GM04503 (cell line): ENCODE measurements around the gene HHAT.
"Not testable (repeated sequence)": the region's sequence is repeated elsewhere in the genome, so short reads cannot be mapped to it uniquely, and the experiment has no call there.

ENCODE experiments used
- DNase-seq: peaks from one replicate; pipeline ENCODE4 v3.0.0-alpha.2; 2012; ENCODE audit warnings: low read depth

The HHAT gene

DNA sequence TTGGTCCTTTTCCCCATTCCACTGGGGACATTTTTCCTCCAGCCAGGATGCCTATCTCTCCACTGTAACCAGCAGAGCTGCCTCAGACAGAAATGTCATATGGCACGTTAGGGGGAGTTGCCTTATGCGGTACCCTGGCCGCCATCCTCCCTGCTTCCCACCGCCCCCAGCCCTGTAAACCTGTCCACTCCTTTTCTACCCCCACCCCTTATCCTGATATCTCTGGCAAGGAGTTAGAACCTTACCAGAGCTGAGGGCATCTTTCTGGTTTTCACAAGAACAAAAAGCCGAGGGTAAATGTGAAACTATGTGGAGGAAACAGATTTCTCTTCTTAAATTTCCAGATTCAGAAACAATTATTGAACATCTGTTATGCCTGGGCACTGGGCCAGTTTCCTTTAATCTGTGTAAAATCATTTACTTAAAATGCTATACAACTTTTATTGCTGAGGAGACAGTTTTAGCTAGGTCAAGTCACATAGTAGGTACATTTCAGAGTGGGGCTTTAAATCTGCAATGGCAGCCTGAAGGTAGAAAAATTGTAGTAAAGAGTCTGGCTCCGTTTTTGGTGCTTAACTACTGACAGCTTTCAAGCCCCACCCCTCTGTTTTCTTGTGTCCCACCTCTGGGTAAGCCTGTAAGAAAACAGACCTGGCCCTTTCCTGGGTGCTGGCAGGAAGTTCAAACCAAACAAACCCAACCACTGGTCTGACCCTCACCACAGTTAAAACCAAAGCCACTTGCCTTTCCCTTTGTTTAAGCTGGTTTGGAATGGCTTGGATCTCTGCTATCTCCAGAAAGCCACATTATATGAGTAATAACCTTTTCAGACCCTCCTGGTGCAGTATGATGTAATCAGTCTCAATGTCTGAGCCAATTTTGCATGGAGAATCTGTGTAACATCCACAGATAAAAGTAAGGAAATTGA lies 319.0 kb downstream of the HHAT start:
- no peak for DNase-seq

DNA sequence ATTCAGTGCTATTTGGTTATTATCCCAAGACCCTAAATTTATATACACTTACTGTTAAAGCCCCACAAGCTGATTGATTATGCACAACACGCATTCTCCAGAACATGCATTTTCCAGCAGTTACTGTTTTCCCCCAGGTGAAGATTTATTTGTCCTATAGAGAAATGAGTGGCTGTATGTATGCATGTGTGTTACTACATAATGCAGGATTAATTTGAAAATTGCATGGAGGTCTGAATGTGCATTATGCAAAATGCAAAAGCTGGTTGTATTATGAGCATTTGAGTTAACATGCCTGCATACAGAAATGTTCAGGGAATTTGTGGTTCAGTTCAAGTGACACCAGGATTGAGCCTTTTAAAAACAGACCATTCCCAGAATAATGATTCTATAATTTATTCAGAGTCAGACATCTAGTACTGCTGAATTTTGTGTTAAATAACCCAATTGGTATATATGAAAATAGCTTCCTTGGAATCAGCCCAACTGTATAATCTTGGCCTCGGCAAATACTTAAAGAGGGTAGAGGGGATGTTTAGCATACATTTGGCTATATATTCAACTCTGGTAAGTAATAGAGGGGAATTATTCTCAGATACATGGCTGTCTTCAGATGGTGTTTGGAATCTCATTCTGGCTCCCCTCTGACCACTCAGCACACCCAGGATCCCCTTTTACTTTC lies 320.0 kb downstream of the HHAT start:
- no peak for DNase-seq

DNA sequence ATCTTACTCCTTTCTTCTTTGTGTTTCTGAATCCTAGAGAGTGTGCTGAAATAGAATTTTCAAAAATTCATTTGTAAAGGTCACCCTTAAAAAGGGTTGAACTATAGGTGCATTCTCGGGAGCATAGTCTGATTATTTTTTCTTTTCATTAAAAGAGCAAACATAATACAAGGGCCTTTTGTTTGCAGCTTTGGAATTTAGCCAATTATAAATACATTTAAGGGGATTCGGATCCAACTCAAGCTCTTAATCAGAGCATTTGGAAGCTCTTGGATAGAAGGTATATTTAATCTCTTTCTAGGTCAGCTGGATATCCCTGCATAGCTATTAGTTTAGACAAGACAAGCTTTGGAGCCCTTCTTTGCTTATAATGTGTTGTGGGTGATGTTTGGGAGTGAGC lies 321.7 kb downstream of the HHAT start:
- no peak for DNase-seq

DNA sequence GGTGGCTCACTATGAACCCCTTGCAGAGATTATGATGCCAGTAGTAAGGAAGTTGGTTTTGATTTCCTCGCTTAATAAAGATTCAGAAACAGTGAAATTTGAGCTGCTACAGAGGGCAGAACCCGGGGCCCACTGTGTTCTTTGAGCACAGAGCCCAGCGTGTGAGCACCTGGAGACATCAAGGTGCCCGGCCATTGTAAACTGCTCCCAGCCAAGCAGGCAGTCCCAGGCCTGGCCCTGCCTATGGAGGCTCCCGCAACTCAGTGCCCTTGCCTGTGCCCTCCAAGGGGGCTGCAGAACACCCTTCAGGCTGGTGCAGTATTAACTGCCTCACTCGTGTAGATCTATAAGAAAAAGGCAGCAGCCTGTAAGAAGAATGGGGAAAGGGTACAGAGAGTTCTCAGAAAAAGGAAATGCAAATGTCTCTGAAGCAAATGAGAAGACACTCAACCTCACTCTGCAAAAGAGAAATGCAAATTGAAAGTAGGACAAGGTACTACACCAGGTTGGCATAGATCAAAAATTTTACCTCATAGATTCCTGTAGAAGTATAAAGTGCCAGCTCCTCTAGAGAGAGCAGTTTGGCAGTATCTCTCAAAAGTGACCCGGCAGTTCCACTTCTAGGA lies 323.7 kb downstream of the HHAT start:
- no peak for DNase-seq

DNA sequence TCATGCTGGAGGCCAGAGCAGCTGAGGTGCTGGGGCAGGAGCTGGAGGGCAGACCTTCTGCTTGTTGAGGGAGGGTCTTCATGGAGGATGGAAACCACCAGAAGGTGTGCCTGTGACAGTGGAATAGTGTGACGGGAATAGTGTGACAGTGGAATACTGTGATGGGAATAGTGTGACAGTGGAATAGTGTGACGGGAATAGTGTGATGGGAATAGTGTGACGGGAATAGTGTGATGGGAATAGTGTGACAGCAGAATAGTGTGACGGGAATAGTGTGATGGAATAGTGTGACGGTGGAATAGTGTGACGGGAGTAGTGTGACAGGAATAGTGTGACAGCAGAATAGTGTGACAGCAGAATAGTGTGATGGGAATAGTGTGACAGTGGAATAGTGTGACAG lies 325.1 kb downstream of the HHAT start:
- DNase-seq = no peak

DNA sequence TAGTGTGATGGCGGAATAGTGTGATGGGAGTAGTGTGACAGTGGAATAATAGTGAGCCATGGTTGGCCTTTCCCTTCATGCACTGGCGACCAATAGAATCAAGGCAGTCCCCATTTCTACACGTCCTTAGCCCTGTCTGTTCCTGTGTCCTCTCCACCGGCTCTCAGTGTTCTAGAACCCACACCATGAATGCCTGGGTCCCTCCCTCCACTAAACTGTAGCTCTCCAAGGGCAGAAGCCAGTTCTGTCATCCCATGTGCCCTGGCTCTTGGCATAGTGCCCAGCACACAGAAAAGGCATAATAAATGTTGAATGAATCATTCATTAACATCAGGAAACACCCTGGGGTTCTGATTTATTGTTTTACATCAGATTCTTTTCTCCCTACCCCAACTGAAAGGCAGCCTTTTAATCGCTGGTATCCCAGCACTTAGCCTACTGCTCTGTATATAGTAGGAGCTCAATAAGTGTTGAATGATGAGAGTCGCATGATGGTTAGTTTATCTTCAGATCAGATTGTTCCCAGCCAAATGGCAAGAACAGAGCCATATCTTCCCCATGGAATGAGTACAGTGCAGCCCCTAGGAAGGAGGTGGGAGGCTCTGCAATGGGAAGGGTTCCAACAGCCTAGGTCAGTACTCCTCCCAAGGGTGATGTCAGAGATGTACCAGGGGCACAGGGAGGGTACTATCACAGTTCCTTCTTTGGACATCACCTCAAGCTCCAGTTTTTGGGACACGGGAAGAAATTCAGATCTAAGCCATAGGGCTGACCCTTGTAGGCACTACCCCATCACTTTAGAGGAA lies 325.7 kb downstream of the HHAT start:
- DNase-seq = no peak

DNA sequence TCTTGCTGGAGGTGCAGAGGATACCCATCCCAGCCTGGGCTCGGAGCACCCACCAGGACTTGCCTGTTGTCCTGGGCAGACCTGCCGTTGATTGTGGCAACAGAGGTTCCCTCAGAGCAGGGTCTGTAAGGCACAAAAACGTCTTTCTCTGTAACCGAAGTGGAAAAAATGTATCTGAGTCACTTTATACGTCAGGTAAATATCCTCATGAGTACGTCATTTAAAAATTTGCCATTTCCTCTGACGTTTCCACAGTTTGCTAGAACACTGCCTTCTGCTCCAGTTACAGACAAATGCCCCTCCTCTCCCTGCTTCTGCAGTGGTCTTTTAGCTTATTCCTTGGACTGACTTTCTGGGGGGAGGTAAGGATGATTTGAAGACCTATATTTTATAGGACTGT lies 326.8 kb downstream of the HHAT start:
- no peak for DNase-seq

DNA sequence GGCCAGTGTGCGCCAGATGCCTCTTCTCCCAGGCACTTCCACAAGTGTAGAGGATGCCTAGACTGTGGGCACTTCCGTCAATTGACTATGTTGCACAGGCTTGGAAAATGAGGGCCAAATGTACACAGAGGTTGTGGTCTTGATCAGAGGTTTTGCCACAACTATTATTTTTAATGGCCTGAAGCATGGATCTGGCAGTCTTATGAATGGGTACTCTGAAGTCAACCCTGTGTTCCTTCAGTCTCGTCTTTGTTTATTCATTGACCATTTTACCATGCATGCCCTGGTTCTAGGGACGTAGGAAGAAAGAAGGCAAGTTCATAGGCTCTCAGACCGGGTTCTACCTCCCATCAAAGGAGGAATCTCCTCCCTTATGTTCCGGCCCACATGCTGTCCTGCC lies 329.1 kb downstream of the HHAT start:
- DNase-seq = no peak

DNA sequence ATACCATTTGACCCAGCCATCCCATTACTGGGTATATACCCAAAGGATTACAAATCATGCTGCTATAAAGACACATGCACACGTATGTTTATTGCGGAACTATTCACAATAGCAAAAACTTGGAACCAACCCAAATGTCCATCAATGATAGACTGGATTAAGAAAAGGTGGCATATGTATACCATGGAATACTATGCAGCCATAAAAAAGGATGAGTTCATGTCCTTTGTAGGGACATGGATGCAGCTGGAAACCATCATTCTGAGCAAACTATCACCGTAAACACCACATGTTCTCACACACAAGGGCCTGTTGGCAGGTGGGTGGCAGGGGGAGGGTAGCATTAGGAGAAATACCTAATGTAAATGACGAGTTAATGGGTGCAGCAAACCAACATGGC lies 332.8 kb downstream of the HHAT start:
- DNase-seq = not testable (repeated sequence)

DNA sequence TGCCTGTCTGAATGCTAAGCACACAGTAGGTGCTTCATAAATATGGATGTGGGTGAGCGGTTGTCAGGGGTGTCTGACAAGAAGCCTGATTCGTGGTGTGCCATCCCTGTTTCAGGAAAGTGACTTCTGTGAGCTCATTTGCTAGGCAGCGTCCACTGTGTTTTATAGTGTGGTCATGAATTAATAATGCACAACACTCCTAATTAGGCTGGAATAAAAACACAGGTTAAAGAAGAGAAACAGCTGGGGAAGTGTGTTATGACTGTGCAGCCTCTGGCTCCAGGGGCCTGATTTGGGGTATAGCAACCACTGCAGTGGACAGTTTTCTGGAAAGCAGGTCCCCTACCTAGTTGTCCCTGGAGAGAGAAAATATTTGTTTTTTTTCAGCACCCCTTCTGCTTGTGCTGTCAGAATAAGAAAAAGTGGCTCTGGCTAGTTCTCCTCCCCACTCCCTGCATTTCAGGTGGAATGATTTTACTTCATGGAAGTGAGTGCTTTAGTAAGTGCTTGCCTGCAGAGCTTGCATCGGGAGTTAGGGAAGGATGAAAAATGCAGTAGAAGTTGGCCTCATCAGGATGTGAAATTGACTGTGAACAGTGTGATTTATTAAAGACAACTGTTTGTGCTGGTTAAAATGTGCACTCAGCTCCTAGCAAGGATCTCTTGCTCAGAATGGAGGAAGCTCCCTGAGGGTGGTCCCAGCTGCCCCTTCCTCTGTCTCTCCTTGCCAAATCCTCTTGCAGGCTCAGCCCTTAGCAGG lies 333.8 kb downstream of the HHAT start:
- no peak for DNase-seq

DNA sequence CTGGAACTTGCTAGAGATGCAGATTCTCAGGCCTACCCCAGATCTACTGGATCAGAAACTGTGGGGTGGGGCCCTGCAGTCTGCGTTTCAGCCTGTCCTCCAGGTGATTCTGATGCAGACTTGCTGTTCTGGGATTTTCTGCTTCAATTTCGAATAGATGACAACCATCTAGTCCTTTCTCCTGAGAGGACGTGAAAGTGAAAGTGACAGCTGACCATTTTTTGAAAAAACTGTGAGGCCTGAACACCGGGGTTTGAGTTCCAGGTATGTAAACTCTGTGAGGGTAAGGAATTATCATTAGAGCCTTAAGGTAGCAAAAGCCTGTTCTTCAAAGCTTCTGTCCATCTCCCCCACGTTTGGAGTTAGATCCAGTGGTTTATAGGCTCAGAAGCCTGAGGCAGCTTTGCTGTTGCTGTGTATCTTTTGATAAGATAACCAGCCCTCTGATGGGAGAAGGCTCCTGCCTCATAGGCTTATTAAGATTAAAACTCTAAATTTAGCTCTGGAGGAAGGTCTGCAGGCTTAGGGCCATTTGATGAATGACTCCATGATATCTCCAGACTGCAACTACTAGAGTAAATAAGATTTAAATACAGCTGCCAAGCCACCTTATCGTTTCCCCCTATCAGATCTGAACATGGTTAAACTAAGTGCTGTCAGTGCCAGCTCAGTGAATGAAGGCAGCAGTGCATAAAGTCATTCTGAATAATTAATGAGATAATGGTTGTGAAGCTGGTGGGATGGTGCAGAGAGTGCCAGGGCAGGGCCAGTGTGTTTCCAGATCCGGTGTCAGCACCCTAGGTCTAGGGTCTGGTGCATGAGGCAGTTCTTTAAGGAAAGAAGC lies 335.2 kb downstream of the HHAT start:
- DNase-seq = no peak

DNA sequence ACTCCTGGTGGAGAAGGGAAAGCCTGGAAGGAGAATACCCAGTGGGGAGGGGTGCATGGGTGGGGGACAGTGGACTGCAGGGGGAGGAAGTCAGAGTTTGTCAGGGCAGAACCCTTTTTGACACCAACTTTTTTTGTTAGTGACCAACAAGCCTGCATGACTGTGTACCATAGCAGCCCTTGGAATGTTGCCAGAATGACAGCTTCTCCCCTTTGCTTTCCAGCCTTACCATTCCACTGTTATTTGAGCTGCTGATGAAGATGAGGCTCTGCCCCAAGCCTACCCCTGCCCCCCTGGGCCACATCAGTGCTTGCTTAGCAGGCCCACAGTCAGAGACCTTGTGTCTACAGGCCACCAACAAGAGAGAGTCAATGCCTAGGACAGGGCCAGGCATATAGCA lies 341.2 kb downstream of the HHAT start:
- DNase-seq = no peak

DNA sequence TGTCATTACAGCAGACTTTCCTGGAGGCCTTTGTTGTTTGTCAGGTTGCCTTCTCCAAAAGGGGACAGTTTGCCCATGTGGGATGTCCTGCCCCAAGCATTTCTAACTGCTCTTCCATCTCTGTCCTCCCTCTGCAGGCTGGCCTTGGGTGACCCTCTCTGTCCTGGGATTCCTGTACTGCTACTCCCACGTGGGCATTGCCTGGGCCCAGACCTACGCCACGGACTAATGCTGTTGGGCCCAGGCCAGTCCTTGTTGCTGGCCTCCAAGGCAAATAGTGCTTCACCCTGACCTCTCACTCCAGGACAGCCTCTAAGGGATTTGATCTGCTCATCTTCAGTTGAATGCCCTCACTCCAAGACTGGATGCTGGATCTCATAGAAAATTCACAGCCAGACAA lies 345.4 kb downstream of the HHAT start:
- no peak for DNase-seq

DNA sequence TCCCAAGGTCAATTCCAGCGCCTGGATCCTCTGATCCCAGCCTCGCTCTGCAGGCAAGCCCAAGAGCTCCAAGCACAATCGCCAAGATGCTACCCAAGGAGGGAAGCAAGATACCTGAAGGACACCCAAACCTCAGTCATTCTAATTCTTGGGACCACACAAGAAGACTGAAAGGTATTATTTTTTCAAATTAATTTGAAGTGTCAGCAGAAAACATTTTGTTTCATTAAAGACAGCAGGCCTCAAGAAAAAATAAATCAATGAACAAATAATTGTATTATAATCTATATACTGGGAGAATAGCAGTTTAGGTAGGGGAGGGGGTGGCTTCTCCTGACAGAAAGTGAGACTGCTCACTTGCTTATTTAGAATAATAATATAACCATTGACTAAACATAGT lies 347.8 kb downstream of the HHAT start:
- DNase-seq = no peak

DNA sequence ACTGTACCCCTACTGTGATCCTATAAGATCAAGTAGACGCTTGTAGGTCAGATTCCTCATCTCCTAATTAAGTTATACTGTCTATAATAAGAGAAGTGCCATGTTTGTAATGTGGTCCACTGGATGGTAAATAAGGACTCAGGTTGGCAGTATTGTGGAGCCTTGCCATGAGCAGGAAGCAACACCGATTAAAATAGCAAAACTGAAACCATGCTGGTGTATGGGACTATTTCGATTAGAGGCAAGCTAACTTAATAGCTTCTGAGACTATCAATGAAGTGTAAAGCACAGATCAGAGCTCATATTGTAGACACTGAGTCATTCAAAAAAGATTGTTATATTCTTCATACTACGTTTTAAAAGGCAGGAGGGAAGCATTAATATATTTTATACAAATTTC lies 348.8 kb downstream of the HHAT start:
- DNase-seq = no peak

DNA sequence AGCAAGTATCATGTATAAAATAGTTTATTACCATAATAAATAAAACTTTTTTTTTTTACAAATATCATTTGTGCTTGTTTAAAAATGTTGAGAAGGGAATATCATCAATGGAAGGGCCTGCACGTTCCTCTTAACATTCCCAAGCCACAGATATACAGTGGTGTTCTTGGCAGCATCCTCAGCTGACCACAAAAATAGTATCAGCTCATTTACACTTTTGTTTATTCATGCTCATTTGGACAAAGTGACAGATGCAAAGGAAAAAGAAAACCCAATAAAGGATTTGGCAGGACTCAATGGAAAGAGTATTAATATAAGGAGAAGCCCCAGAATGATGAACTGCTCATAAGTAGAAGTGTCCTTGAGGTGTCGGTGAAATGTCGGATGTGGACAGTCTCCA lies 349.6 kb downstream of the HHAT start:
- DNase-seq = no peak

DNA sequence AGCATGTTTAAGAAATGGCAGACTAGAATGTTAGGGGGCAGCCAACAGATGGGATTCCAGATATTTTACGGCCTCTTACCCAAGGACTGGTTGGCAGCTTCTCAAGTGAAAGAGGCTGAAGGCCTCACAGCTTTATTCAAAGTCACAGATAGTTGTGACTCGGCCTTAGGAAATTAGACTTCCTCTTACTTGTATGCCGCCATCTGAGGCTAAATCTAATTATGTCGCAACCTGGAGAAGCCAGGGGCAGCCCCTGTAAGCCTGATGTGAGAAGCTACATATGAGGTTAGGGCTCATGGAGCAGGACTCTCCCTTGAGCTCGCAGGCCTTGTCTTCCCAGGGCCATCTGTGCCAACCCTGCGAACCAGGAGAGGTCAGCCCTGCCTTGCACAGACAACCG lies 352.5 kb downstream of the HHAT start:
- no peak for DNase-seq

DNA sequence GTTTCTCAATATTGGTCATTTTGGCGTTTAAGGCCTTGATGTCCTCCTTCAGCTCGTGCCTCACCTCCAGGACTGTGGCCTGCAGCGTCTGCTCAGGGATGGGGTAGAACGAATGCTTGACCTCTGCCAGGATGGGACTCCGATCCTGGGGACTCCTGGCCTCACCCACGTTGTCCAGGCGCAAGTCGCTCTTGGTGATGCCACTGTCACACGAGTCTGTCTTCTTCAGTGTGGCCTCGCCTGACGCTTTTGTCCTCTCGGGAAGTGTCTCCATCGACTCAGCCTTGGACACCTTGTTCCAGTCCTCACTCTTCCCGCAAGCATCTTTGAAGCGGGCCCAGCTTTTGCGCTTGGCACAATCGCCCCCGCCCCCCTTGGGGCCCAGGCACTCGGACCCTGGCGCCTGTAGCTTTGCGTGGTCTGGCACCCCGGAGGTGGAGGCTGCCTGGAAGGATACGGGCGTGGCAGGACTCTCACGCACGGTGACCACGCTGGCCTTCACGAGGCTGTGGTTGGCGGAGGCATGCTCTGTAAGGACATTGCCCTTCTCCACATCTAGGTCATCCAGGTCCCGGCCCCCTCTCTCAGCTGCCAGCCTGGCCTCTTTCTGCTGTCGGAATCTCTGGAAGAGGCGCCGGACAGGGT lies 354.8 kb downstream of the HHAT start:
- DNase-seq = no peak

DNA sequence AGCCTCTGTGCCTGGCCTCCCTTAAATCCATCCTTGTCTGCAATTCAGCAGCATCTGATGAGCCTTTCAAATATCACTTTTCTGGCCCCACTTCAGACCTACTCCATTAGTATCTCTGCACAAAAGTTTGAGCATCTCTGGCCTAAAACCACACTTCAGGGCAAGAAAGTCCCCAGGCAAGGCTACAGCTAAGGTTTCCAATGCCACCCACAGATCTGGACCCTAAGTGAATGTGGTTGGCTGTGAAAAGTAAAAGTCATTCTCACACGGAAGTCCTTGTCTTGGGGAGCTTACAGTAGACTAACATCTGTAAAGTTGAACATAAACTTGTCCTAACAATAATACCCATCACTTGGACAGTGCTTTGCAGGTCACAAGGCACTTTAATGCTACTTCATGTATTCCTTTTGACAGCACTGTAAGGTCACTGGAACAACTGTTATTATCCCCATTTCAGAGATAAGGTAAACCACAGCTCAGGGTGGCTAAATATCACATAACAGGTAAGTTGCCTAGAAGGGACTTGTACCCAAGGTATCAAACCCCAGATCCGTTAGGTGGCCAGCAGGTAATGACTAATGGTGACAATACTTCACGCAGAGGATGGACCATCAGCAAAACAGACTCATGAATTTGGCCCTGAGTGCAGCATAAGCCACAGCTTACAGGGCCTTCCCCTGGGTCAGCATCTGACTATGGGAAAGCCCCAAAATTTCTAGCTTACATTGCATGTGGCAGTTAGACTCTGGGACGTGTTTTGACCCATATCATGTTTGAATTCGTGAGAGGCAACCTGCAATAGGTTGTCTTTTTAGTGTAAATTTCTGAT lies 356.0 kb downstream of the HHAT start:
- DNase-seq = no peak
